HepG2 (cell line): ENCODE data around the gene FGFR4. TPM values are rescaled to one million over a fixed set of nuclear protein-coding genes. Genes with fewer than 3 reads are reported as not detected.

ENCODE experiments used
- ATAC-seq: fragments of 200-7000 bp; cut with Tn5 transposase; 3 replicates; pipeline ENCODE4 v1.9.1; 2020; ENCODE audit warnings: mild to moderate bottlenecking, moderate library complexity
- BruUV-seq: library from RNA; stranded (reverse); fragments of 400-500 nt; replicated peaks from 2 replicates; lab custom pipeline; 2021; lab: Mats Ljungman, UMichigan
- CTCF ChIA-PET: fragments of 300-600 bp; formaldehyde crosslinking; extraction: SDS; loops from one replicate; lab custom pipeline; 2021; ENCODE audit warnings: low total read pairs, inconsistent platforms, low intra/inter-chr PET ratio; lab: Yijun Ruan, JAX
- POLR2A ChIA-PET: fragments of 350-600 bp; sonication (Branson Sonifier 250); formaldehyde crosslinking; loops from one replicate; lab custom pipeline; 2020; ENCODE audit warnings: antibody characterized with exemption, inconsistent platforms; lab: Yijun Ruan, JAX
- DNase-seq: peaks from one replicate; pipeline ENCODE4 v3.0.0-alpha.2; 2015; ENCODE audit warnings: low spot score
- FAIRE-seq: peaks from 3 replicates; lab custom pipeline; 2011; peaks lifted over from hg19 to GRCh38; lab: Jason Lieb, UNC
- H2AFZ ChIP-seq: one replicate; pipeline ENCODE4 v1.6.1; 2011; ENCODE audit warnings: low read length, inconsistent platforms
- H3K27ac ChIP-seq: fragments of 300-600 bp; 3 replicates; pipeline ENCODE4 v1.8.0; 2011; ENCODE audit warnings: mixed run types, mild to moderate bottlenecking, mixed read lengths, low read length, inconsistent platforms; ENCODE audit not compliant: insufficient read depth; ENCODE audit errors: extremely low read length
- H3K27me3 ChIP-seq, 2 experiments: fragments of 200-600 bp in 1 of 2; 2 replicates in 1 of 2; 3 replicates in 1 of 2; pipeline versions ENCODE4 v1.6.0 to v1.8.0; 2011; ENCODE audit warnings: low read length in 2 of 2, mild to moderate bottlenecking in 2 of 2, moderate library complexity in 2 of 2, inconsistent platforms in 1 of 2; ENCODE audit not compliant: insufficient read depth in 2 of 2, control insufficient read depth in 1 of 2
- H3K36me3 ChIP-seq, 2 experiments: fragments of 200-600 bp in 1 of 2; replicated peaks in 1 of 2; 2 replicates in 1 of 2; 3 replicates in 1 of 2; pipeline versions ENCODE4 v1.5.1 to v1.8.0; 2011; ENCODE audit warnings: low read length in 2 of 2, inconsistent platforms in 1 of 2; ENCODE audit not compliant: insufficient read depth in 2 of 2, control insufficient read depth in 1 of 2
- H3K4me1 ChIP-seq: 2 replicates; pipeline ENCODE4 v1.5.1; 2012; ENCODE audit warnings: low read length, inconsistent platforms; ENCODE audit not compliant: insufficient read depth
- H3K4me2 ChIP-seq: 2 replicates; pipeline ENCODE4 v1.6.0; 2011; ENCODE audit warnings: low read depth, low read length, inconsistent platforms
- H3K4me3 ChIP-seq, 3 experiments: fragments of 200-600 bp in 1 of 3; sonication (generic), shearing (Covaris generic) in 1 of 3; replicated peaks in 1 of 3; 2 replicates each; pipeline ENCODE4 v1.5.1; 2011 to 2016; ENCODE audit warnings: low read length in 3 of 3, inconsistent platforms in 2 of 3, low read depth in 2 of 3, mild to moderate bottlenecking in 2 of 3, control low read depth in 1 of 3, mixed read lengths in 1 of 3; ENCODE audit not compliant: insufficient read depth in 1 of 3
- H3K79me2 ChIP-seq: one replicate; pipeline ENCODE4 v1.6.1; 2011; ENCODE audit warnings: low read length, inconsistent platforms; ENCODE audit not compliant: insufficient read depth
- H3K9ac ChIP-seq: 2 replicates; pipeline ENCODE4 v1.6.0; 2011; ENCODE audit warnings: mild to moderate bottlenecking, low read depth, low read length, inconsistent platforms; ENCODE audit not compliant: insufficient read depth
- H3K9me3 ChIP-seq: 2 replicates; pipeline ENCODE4 v1.5.1; 2012; ENCODE audit warnings: mild to moderate bottlenecking, low read length
- H4K20me1 ChIP-seq: 2 replicates; pipeline ENCODE4 v1.6.0; 2011; ENCODE audit warnings: inconsistent platforms, mild to moderate bottlenecking, low read length, moderate library complexity; ENCODE audit not compliant: insufficient read depth
- MAF1 ChIP-seq: sonication (generic); formaldehyde crosslinking; IDR thresholded peaks from 2 replicates; pipeline ENCODE4 v1.5.0; 2020; ENCODE audit warnings: missing genetic modification reagents, borderline replicate concordance
- MED13 ChIP-seq: sonication (generic); formaldehyde crosslinking; IDR thresholded peaks from 2 replicates; pipeline ENCODE4 v1.5.0; 2020; ENCODE audit warnings: missing genetic modification reagents
- SKI ChIP-seq: fragments of 450-650 bp; IDR thresholded peaks from one replicate; pipeline ENCODE4 v1.6.1; 2018; ENCODE audit warnings: mild to moderate bottlenecking; ENCODE audit not compliant: partially characterized antibody
- TARDBP ChIP-seq: sonication (generic); formaldehyde crosslinking; IDR thresholded peaks from 2 replicates; pipeline ENCODE4 v1.8.0; 2022; ENCODE audit warnings: mild to moderate bottlenecking, missing genetic modification reagents
- ZNF274 ChIP-seq: sonication (generic); formaldehyde crosslinking; IDR thresholded peaks from 2 replicates; pipeline ENCODE4 v1.5.1; 2020; ENCODE audit warnings: mild to moderate bottlenecking, missing genetic modification reagents
- ZSCAN22 ChIP-seq: sonication (generic); formaldehyde crosslinking; IDR thresholded peaks from 2 replicates; pipeline ENCODE4 v1.4.0; 2020; ENCODE audit warnings: mild to moderate bottlenecking, missing genetic modification reagents
- ZZZ3 ChIP-seq: sonication (generic); formaldehyde crosslinking; IDR thresholded peaks from 2 replicates; pipeline ENCODE4 v1.4.0; 2020; ENCODE audit warnings: missing genetic modification reagents, mild to moderate bottlenecking, borderline replicate concordance
- WGBS: methylation state at CpG from one replicate; pipeline ENCODE4 v1.1.6; 2017; ENCODE audit warnings: low lambda C conversion rate; 5-methylcytosine and 5-hydroxymethylcytosine counted together
- in situ Hi-C: cut with HindIII; loops from 2 replicates; pipeline ENCODE4 v1.10.0; 2017; ENCODE audit warnings: low pct_unique_long_range_greater_than_20kb; ENCODE audit not compliant: extremely low pct_ligation_motif_present
- intact Hi-C: fragments of 100-400 bp; cut with micrococcal nuclease; formaldehyde crosslinking; loops from one replicate; pipeline ENCODE4 v1.10.0; 2022; ENCODE audit not compliant: unreplicated experiment
- polyA plus RNA-seq, 8 experiments: library from polyadenylated mRNA; depleted of rRNA in 3 of 8; stranded (reverse) in 7 of 8; unstranded in 1 of 8; fragments of >200 nt; fragmentation: Illumina TruSeq in 4 of 8; extraction: Trizol in 4 of 8; gene quantifications; 2 replicates each; pipeline versions ENCODE4 v1.2.1 to v1.2.3, GENCODE V29; 2011 to 2016; ENCODE audit warnings: low read depth in 4 of 8, missing spikeins in 1 of 8, mixed read lengths in 1 of 8; ENCODE audit not compliant: insufficient read depth in 1 of 8
- total RNA-seq, 5 experiments: library from RNA; depleted of rRNA; stranded (reverse); fragments of >200 nt; fragmentation: Illumina TruSeq; extraction: Trizol; gene quantifications; 2 replicates each; pipeline ENCODE4 v1.2.3, GENCODE V29; 2016; ENCODE audit warnings: low read depth in 1 of 5
- TF ChIP-seq, protein P1 (sequence below): sonication (generic); formaldehyde crosslinking; IDR thresholded peaks from 2 replicates; pipeline ENCODE4 v1.5.1; 2020; ENCODE audit warnings: mild to moderate bottlenecking, missing genetic modification reagents, moderate library complexity

Gene FGFR4
- total and polyA plus RNA-seq, 2 of the 13 experiments (the other 11 are each of a cell fraction or from before 2014, with no cell fraction given): 129 to 219 TPM

DNA sequence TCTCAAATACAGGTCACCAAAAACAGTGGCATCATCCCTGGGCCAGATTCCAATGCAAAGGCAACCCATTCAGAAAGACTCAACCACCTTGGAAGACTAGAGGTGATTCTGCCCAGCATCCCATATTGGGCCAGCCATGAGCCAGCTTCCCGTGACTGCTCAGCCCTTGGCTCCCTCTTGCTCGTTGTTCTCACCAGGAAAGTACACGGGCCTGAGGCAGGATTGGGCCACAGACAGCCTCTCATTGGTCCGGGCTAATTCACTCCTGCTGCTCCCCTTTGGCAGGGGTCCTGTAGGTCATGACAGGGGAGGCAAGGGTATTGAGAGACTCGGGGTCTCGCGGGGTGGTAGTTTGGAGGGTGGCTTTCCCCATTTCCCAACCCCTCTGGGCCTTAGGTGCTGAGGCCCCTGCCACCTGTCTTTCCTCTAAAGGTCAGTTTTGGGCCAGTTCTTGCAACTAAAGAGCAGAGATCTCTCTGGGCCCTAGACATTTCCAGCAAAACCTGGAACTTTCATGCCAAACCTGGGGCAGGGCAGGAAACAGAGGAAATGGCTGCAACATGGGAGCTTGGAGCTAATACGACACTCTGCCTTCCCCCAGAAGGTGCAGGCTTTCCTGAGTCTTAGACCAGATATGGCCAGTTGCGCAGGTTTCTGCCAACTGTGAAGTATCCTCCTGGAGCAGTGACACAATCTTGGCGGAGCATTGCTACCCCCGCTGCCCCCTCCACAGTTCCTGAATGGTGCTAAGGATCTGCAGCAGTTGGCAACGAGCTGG is 22.0 kb upstream of the FGFR4 start:
- DNase-seq (no peak), FAIRE-seq (no peak), ATAC-seq (no peak)
- Histone ChIP-seq H3K27me3 (no peaks in the 10 kb centered on the region), H3K27ac (no peak overlapping the region), H3K4me3 (no peak overlapping the region), H2AFZ (no peak overlapping the region), H4K20me1 (no peaks in the 10 kb centered on the region), H3K36me3 (peaks cover 6 to 22% of the 10 kb centered on the region in 2 experiments; a peak in 2 of 5 replicates), H3K9me3 (no peaks in the 10 kb centered on the region), H3K79me2 (no peaks in the 10 kb centered on the region), H3K9ac (no peak overlapping the region), H3K4me2 (no peak overlapping the region), H3K4me1 (no peaks in the 10 kb centered on the region)
- ChIA-PET POLR2A (interaction anchor here (1.3 kb wide), 1 partner anchor 22 kb away, joined by 4 read pairs; the partner anchor contains the start of gene FGFR4), CTCF (no interaction called here)
- TF ChIP-seq, protein P1, sequence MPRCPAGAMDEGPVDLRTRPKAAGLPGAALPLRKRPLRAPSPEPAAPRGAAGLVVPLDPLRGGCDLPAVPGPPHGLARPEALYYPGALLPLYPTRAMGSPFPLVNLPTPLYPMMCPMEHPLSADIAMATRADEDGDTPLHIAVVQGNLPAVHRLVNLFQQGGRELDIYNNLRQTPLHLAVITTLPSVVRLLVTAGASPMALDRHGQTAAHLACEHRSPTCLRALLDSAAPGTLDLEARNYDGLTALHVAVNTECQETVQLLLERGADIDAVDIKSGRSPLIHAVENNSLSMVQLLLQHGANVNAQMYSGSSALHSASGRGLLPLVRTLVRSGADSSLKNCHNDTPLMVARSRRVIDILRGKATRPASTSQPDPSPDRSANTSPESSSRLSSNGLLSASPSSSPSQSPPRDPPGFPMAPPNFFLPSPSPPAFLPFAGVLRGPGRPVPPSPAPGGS (CRISPR knock-in tag): no peak
- TF ChIP-seq ZZZ3 (CRISPR knock-in tag): no peak
- intact Hi-C loops (no loop called here), in situ Hi-C loops (no loop called here)
- no TSS peak for BruUV-seq
- 94% methylated on average over 12 of the region's 12 CpGs for WGBS

DNA sequence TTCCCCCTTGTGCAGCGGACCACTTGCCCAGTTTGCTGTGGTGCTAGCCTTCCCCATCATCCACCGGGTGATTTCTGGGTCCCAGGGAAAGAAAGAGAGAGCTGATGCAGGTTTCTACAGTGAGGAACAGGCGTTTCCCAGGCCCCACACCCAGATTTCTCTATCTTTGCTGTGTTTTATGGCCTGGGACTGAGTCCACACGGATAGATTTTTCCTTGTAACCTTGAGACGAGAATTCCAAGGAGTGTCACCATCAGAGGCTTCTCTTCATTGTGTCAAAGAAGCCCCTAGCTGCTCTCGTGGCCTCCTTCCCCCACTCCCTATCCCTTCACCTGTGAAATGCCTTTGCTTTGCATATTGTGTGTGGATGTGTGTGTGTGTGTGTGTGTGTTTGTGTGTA is 21.2 kb upstream of the FGFR4 start:
- 91% methylated on average over 5 of the region's 6 CpGs for WGBS
- H3K36me3 ChIP-seq: peaks cover 6 to 22% of the 10 kb centered on the region in 2 experiments; a peak in 2 of 5 replicates
- TF ChIP-seq MED13 (CRISPR knock-in tag) (no peak), SKI (no peak), ZSCAN22 (CRISPR knock-in tag) (no peak), TARDBP (no peak), MAF1 (CRISPR knock-in tag) (no peak), ZNF274 (CRISPR knock-in tag) (no peak)
- FAIRE-seq: no peak
- H3K9ac ChIP-seq: no peak overlapping the region
- no peaks in the 10 kb centered on the region for H3K9me3 ChIP-seq
- H3K4me2 ChIP-seq: no peak overlapping the region
- no peak for DNase-seq
- no peaks in the 10 kb centered on the region for H3K4me1 ChIP-seq
- in situ Hi-C loops: no loop called here
- H3K4me3 ChIP-seq: no peak overlapping the region
- no peaks in the 10 kb centered on the region for H3K79me2 ChIP-seq
- no peaks in the 10 kb centered on the region for H3K27me3 ChIP-seq
- BruUV-seq: no TSS peak
- ATAC-seq: no peak
- no peak overlapping the region for H3K27ac ChIP-seq
- CTCF ChIA-PET: no interaction called here
- no peaks in the 10 kb centered on the region for H4K20me1 ChIP-seq
- POLR2A ChIA-PET: interaction anchor here (1.3 kb wide), 1 partner anchor 21 kb away, joined by 4 read pairs; the partner anchor contains the start of gene FGFR4
- no peak overlapping the region for H2AFZ ChIP-seq
- intact Hi-C loops: no loop called here
